Measurements from ENCODE around the gene AXIN1. TPM values are rescaled to one million over a fixed set of nuclear protein-coding genes. Genes with fewer than 3 reads are reported as not detected.
A peak's percentile ranks its signal among the peaks of the same experiment; 100 is the strongest.

Gene AXIN1
- total and polyA plus RNA-seq, 2 of the 8 experiments (the other 6 are each of a cell fraction or from before 2014, with no cell fraction given) = 12.5 to 41.9 TPM

DNA sequence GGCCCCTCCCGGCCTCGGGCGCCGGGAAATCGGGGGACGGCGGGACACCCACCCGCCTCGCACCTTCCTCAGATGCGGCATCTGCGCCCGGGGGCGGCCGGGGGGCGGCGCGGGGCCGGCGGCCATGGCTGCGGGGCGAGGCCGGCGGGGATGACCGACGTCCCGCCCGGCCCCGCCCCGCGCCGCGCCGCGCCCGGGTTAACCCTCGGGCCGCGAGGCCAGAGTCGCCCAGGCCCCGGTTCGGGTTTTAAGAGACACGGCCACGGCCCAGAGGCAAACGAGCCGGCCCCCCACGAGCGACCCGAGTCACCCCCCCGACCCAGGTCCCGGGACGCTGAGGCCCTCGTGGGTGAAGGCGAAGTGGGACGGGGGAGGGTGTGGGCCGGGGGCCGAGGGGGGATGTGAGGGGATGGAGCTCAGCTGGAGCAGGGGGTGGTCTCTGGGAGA, 76.7 kb downstream of the AXIN1 start, which contains the start of gene RGS11:
TSS of gene RGS11 (minus strand) at position 159 of the 447 bp plus-strand sequence. CDS start at position 126, 33 bp downstream.
- Histone ChIP-seq H2BK120ac (replicated peaks; ENCODE audit: low read depth, low read length) (no peak within 1 kb of the TSS), H3K9ac (replicated peaks in 1 of 4; ENCODE audit: extremely low read depth in 1 of 4, low read depth in 3 of 4, low read length in 3 of 4) (no peak within 1 kb of the TSS), H3K4ac (replicated peaks; ENCODE audit: insufficient read length, low read depth, low read length) (no peak within 1 kb of the TSS), H2BK15ac (ENCODE audit: low read length) (no peak within 1 kb of the TSS), H3K23ac (ENCODE audit: insufficient read length) (no peak within 1 kb of the TSS), H2AFZ (ENCODE audit: low read length) (peak within 1 kb of the TSS; percentile 20; the same call in 1 of the 2 replicates), H2BK5ac (ENCODE audit: low read depth, low read length) (no peak within 1 kb of the TSS), H3K27ac (ENCODE audit: low read depth, low read length) (no peak within 1 kb of the TSS), H3K18ac (ENCODE audit: extremely low read depth, low read length) (no peak within 1 kb of the TSS; the same call in 1 of the 2 replicates), H3K14ac (ENCODE audit: insufficient read length) (no peak within 1 kb of the TSS), H2AK5ac (ENCODE audit: low read depth, low read length) (no peak within 1 kb of the TSS), H3K36me3 (ENCODE audit: control insufficient read depth in 2 of 4, insufficient read depth in 4 of 4, low read length in 3 of 4) (no peaks in the 10 kb centered on the region), H3K4me1 (replicated peaks in 1 of 4; ENCODE audit: control insufficient read depth in 3 of 4, insufficient read depth in 4 of 4, low read length in 3 of 4) (peaks cover 0 to 6% (median 4%) of the 10 kb centered on the region in 4 experiments; a peak in 5 of 7 replicates), H3K27me3 (replicated peaks in 1 of 4; ENCODE audit: control insufficient read depth in 3 of 4, extremely low read depth in 1 of 4, insufficient read depth in 3 of 4, low read length in 3 of 4) (peaks cover 13 to 42% (median 36%) of the 10 kb centered on the region in 4 experiments), H3K56ac (replicated peaks; ENCODE audit: insufficient read length, low read depth, low read length) (no peak within 1 kb of the TSS), H3K23me2 (ENCODE audit: low read depth, low read length) (peaks cover 10% of the 10 kb centered on the region; the same call in 1 of the 2 replicates), H4K5ac (ENCODE audit: insufficient read length, low read depth, low read length) (no peak within 1 kb of the TSS), H3K4me3 (ENCODE audit: extremely low read depth in 1 of 4, insufficient read depth in 2 of 4, low read depth in 3 of 4, low read length in 4 of 4) (peak within 1 kb of the TSS; percentile 30 to 65 (median 49)), H4K8ac (ENCODE audit: extremely low read depth, insufficient read depth, low read length) (peak within 1 kb of the TSS; percentile 85), H3K4me2 (ENCODE audit: insufficient read depth in 1 of 2, low read depth in 2 of 2, low read length in 2 of 2) (peak within 1 kb of the TSS; percentile 85 to 100), H3K79me2 (ENCODE audit: control insufficient read depth in 1 of 2, insufficient read depth in 2 of 2, low read length in 2 of 2) (no peaks in the 10 kb centered on the region), H4K20me1 (replicated peaks in 1 of 2; ENCODE audit: control insufficient read depth in 1 of 2, insufficient read depth in 2 of 2, low read length in 2 of 2) (peaks cover 0 to 3% of the 10 kb centered on the region in 2 experiments), H3K9me3 (ENCODE audit: insufficient read depth in 2 of 2, low read depth in 1 of 2, low read length in 1 of 2) (no peaks in the 10 kb centered on the region), H2BK20ac (ENCODE audit: low read length) (no peak within 1 kb of the TSS), H2BK12ac (ENCODE audit: low read depth, low read length) (no peak within 1 kb of the TSS), H3K79me1 (ENCODE audit: low read depth, low read length) (no peaks in the 10 kb centered on the region), H4K91ac (replicated peaks; ENCODE audit: insufficient read length, low read length) (no peak within 1 kb of the TSS)
- 60% methylated on average over 1 of the region's 56 CpGs; no CpG with 5 or more reads in 1 of the 2 experiments for WGBS, 2 experiments (ENCODE audit: extremely low coverage in 1 of 2, insufficient coverage in 1 of 2, insufficient read length in 1 of 2, insufficient replicate concordance in 2 of 2, low coverage in 1 of 2, low lambda C conversion rate in 2 of 2, missing lambda C conversion rate in 1 of 2)
- DNase-seq (ENCODE audit: low read depth in 1 of 2, low spot score in 2 of 2) = no peak
- FAIRE-seq = no peak
- POLR2A ChIA-PET (ENCODE audit: partially characterized antibody) = interaction anchor here (0.6 to 2.7 kb wide), 3 partner anchors 9 to 24 kb away, joined by 3 to 6 read pairs (median 4); no protein-coding TSS in a partner anchor
- CTCF ChIA-PET (ENCODE audit: partially characterized antibody) = no interaction called here
- no peak for TF ChIP-seq PHF8 (conservative IDR thresholded peaks at IDR 0.05; ENCODE audit: low read depth, low read length)
- TF ChIP-seq CHD2 (IDR thresholded peaks at IDR 0.05; ENCODE audit: low read length) = no peak
- no peak for TF ChIP-seq SAP30 (IDR thresholded peaks at IDR 0.05; ENCODE audit: insufficient read depth, insufficient replicate concordance, low read length)
- no peak for TF ChIP-seq JUND (IDR thresholded peaks at IDR 0.05; ENCODE audit: low read length)
- TF ChIP-seq, protein P1, sequence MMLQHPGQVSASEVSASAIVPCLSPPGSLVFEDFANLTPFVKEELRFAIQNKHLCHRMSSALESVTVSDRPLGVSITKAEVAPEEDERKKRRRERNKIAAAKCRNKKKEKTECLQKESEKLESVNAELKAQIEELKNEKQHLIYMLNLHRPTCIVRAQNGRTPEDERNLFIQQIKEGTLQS (IDR thresholded peaks at IDR 0.05; ENCODE audit: insufficient read depth, low read depth, low read length) = no peak
- TF ChIP-seq EGR1 (IDR thresholded peaks at IDR 0.05; ENCODE audit: borderline replicate concordance, low read depth, low read length) = no peak
- TF ChIP-seq RNF2 (IDR thresholded peaks at IDR 0.05; ENCODE audit: borderline replicate concordance, low read depth, low read length, missing control alignments, poor library complexity, severe bottlenecking) = no peak
